ENCODE results near the gene MIPEP. TPM values are rescaled to one million over a fixed set of nuclear protein-coding genes. Genes with fewer than 3 reads are reported as not detected.
"Not testable (repeated sequence)": the region's sequence is repeated elsewhere in the genome, so short reads cannot be mapped to it uniquely, and the experiment has no call there.

MIPEP gene
- total RNA-seq, 2 donors from 2014 or later = 7.5 to 9.2 TPM

DNA sequence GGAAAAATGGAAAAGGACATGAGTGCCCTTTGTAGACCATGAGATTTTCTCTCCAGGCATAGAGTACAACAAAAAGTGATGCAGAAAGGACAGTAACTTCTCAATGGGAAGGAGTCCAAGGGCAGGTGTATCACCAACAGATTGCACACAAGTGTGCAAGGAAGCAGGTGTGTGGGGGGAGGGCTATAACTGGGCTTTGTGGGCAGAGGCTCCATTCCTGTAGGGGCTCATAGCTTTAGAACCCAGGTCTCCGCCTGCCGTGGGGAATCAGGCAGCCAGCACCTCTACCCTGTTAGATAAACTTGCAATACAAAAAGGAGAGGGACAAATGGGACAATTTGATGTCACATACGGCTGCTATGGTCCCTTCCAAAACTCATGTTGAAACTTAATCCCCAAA is 119.8 kb downstream of the MIPEP start:
- Mint-ChIP-seq H3K36me3 (ENCODE audit: low read depth) (peaks cover 2% of the 10 kb centered on the region), H3K27ac (no peak overlapping the region), H3K4me3 (no peak overlapping the region), H3K4me1 (peaks cover 15% of the 10 kb centered on the region), H3K27me3 (no peaks in the 10 kb centered on the region)
- no peaks in the 10 kb centered on the region for H3K9me3 ChIP-seq (ENCODE audit: control insufficient read depth, low read length, poor library complexity, severe bottlenecking)
- ATAC-seq (no peak), DNase-seq (no peak)

DNA sequence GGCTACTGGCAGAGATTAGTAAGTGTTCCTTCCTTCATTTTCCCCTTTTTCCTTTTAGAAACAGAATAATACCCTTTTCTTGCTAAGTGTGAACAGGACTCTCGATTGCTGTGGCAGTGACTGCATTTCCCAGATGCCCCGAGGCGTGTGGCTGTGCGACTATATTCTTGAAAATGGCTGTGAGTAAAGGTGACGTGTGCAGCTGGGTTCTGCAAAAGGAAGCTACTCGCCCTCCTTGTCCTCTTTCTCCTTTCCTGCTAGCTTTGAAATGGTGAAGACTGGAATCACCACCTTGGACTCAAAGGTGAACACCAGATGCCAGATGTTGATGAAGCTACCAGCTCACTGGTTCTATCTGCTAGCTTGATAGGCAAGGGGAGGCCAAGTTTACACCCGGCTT is 121.4 kb downstream of the MIPEP start:
- ATAC-seq (no peak), DNase-seq (no peak)
- Mint-ChIP-seq H3K36me3 (ENCODE audit: low read depth) (no peaks in the 10 kb centered on the region), H3K4me1 (peaks cover 12% of the 10 kb centered on the region), H3K27ac (no peak overlapping the region), H3K4me3 (no peak overlapping the region), H3K27me3 (no peaks in the 10 kb centered on the region)
- H3K9me3 ChIP-seq (ENCODE audit: control insufficient read depth, low read length, poor library complexity, severe bottlenecking) = no peaks in the 10 kb centered on the region

DNA sequence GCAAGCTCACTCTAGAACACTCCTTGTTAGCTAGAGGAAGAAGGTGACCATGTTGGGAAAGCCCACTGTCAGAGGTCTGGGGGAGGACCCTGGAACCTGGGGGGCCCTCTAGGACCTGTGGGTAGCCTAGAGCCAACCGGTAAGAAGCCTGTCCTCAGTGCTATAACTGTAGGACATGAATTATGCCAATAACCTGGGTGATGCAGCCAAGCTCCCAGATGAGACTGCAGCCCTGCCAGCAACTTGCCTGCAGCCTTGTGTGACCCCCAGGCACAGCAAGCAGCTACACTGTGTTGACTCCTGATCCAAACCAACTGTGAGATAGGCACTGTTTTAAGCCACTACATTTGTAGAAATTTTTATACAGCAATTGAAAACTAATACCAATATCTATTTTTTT is 122.3 kb downstream of the MIPEP start:
- Mint-ChIP-seq H3K4me1 (peaks cover 12% of the 10 kb centered on the region), H3K27ac (no peak overlapping the region), H3K36me3 (ENCODE audit: low read depth) (no peaks in the 10 kb centered on the region), H3K27me3 (no peaks in the 10 kb centered on the region), H3K4me3 (no peak overlapping the region)
- DNase-seq = no peak
- H3K9me3 ChIP-seq (ENCODE audit: control insufficient read depth, low read length, poor library complexity, severe bottlenecking) = no peaks in the 10 kb centered on the region
- ATAC-seq = no peak

GRCh38 chr13:23766283-23766682 is 122.9 kb downstream of the MIPEP start:
- DNase-seq = no peak
- H3K4me3 Mint-ChIP-seq = no peak overlapping the region
- H3K36me3 Mint-ChIP-seq (ENCODE audit: low read depth) = no peaks in the 10 kb centered on the region
- no peak overlapping the region for H3K27ac Mint-ChIP-seq
- H3K27me3 Mint-ChIP-seq = no peaks in the 10 kb centered on the region
- no peaks in the 10 kb centered on the region for H3K9me3 ChIP-seq (ENCODE audit: control insufficient read depth, low read length, poor library complexity, severe bottlenecking)
- no peak for ATAC-seq
- peaks cover 10% of the 10 kb centered on the region for H3K4me1 Mint-ChIP-seq

- DNase-seq = no peak
- ATAC-seq = no peak
- Mint-ChIP-seq H3K36me3 (ENCODE audit: low read depth) (no peaks in the 10 kb centered on the region), H3K4me3 (no peak overlapping the region), H3K27ac (no peak overlapping the region), H3K27me3 (no peaks in the 10 kb centered on the region), H3K4me1 (peaks cover 7% of the 10 kb centered on the region)
- no peaks in the 10 kb centered on the region for H3K9me3 ChIP-seq (ENCODE audit: control insufficient read depth, low read length, poor library complexity, severe bottlenecking)
Observed at GRCh38 chr13:23765531-23765930, 123.7 kb downstream of the MIPEP start.

- H3K27me3 Mint-ChIP-seq = no peaks in the 10 kb centered on the region
- peaks cover under 1% of the 10 kb centered on the region for H3K4me1 Mint-ChIP-seq
- no peaks in the 10 kb centered on the region for H3K36me3 Mint-ChIP-seq (ENCODE audit: low read depth)
- H3K9me3 ChIP-seq (ENCODE audit: control insufficient read depth, low read length, poor library complexity, severe bottlenecking) = no peaks in the 10 kb centered on the region
- DNase-seq = no peak
- no peak overlapping the region for H3K4me3 Mint-ChIP-seq
- no peak for ATAC-seq
- no peak overlapping the region for H3K27ac Mint-ChIP-seq
Observed at GRCh38 chr13:23763318-23763717, 125.9 kb downstream of the MIPEP start.

DNA sequence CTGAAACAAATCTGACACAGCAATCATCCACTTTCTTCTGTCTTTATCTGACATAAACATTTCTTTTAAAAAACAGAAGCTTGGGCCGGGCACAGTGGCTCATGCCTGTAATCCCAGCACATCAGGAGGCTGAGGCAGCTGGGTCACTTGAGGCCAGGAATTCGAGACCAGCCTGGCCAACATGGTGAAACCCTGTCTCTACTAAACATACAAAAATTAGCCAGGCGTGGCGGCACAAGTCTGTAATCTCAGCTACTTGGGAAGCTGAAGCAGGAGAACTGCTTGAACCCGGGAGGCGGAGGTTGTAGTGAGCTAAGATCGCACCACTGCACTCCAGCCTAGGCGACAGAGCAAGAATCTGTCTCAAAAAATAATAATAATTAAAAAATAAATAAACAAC is 127.4 kb downstream of the MIPEP start:
- not testable (repeated sequence) for H3K4me1 Mint-ChIP-seq; H3K4me3 Mint-ChIP-seq; H3K36me3 Mint-ChIP-seq (ENCODE audit: low read depth); H3K9me3 ChIP-seq (ENCODE audit: control insufficient read depth, low read length, poor library complexity, severe bottlenecking); ATAC-seq; H3K27me3 Mint-ChIP-seq; DNase-seq; H3K27ac Mint-ChIP-seq

DNA sequence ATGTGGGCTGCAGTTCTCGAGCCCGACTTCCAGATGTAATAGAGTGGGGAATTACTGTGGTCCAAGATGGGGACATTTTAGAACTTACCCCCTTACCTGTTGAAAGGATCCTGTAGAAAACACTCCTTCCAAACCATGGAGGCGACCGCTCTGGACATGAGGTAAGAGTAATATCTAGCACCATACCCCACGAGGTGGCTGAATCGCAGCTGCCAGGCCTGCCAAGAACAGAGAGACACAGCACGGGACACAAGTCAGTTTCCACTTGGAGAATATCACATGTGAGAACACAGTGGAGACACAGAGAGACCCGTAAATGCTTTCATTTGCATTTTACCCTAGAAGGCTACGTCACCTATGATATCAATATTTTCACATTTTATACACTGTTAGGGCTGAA is 129.2 kb downstream of the MIPEP start:
- no peak for DNase-seq
- H3K27me3 Mint-ChIP-seq = no peaks in the 10 kb centered on the region
- no peaks in the 10 kb centered on the region for H3K36me3 Mint-ChIP-seq (ENCODE audit: low read depth)
- H3K27ac Mint-ChIP-seq = no peak overlapping the region
- peaks cover 2% of the 10 kb centered on the region for H3K4me1 Mint-ChIP-seq
- no peaks in the 10 kb centered on the region for H3K9me3 ChIP-seq (ENCODE audit: control insufficient read depth, low read length, poor library complexity, severe bottlenecking)
- H3K4me3 Mint-ChIP-seq = no peak overlapping the region
- no peak for ATAC-seq

DNA sequence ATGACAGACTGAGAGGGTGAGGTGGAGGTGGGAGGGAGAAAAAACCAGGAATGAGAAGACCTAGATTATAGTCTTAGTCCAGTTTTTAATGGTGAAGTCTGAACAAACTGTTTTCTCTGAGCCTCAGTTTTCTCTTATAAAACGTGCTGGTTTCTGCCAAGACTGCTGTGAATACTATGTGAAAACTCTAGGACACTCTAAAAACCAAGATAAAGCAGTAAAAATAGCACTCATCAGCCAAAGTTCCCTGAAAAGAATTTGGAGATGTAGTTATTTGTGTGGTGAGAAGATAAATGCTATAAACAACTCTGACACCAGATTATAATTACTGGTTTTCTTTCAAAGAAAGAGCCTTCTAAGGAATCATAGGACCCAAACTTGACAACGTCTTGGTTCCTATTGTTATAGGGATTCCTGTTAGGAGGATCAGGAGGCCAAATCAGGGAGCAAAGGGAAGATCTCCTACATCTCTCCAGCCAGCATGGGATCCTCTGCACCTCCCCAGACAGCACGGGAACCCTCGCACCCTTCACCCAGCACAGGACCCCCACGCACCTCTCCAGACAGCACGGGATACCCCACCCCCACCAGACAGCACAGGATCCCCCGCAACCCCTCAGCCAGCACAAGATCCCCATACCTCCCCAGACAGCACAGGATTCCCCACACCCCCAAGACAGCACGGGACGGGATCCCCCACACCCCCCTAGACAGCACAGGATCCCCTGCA is 130.2 kb downstream of the MIPEP start:
- peaks cover 6% of the 10 kb centered on the region for H3K4me1 Mint-ChIP-seq
- no peak for ATAC-seq
- H3K27ac Mint-ChIP-seq = no peak overlapping the region
- H3K36me3 Mint-ChIP-seq (ENCODE audit: low read depth) = peaks cover 4% of the 10 kb centered on the region
- H3K4me3 Mint-ChIP-seq = no peak overlapping the region
- DNase-seq = no peak
- H3K9me3 ChIP-seq (ENCODE audit: control insufficient read depth, low read length, poor library complexity, severe bottlenecking) = no peaks in the 10 kb centered on the region
- no peaks in the 10 kb centered on the region for H3K27me3 Mint-ChIP-seq

GRCh38 chr13:23754997-23755396 is 134.2 kb downstream of the MIPEP start:
- no peaks in the 10 kb centered on the region for H3K27me3 Mint-ChIP-seq
- H3K4me3 Mint-ChIP-seq = peak overlapping the region; percentile 66
- DNase-seq (no peak), ATAC-seq (no peak)
- H3K36me3 Mint-ChIP-seq (ENCODE audit: low read depth) = peaks cover 4% of the 10 kb centered on the region
- H3K27ac Mint-ChIP-seq = peak overlapping the region; percentile 81
- H3K4me1 Mint-ChIP-seq = peaks cover 20% of the 10 kb centered on the region
- H3K9me3 ChIP-seq (ENCODE audit: control insufficient read depth, low read length, poor library complexity, severe bottlenecking) = no peaks in the 10 kb centered on the region

GRCh38 chr13:23754506-23754905 is 134.7 kb downstream of the MIPEP start:
- peak in 2 of 3 donors; percentile 11 to 16 for DNase-seq
- Mint-ChIP-seq H3K27ac (peak overlapping the region; percentile 81), H3K36me3 (ENCODE audit: low read depth) (peaks cover 4% of the 10 kb centered on the region), H3K4me1 (peaks cover 21% of the 10 kb centered on the region), H3K4me3 (peak overlapping the region; percentile 66), H3K27me3 (no peaks in the 10 kb centered on the region)
- H3K9me3 ChIP-seq (ENCODE audit: control insufficient read depth, low read length, poor library complexity, severe bottlenecking) = no peaks in the 10 kb centered on the region
- peak; percentile 92 for ATAC-seq

DNA sequence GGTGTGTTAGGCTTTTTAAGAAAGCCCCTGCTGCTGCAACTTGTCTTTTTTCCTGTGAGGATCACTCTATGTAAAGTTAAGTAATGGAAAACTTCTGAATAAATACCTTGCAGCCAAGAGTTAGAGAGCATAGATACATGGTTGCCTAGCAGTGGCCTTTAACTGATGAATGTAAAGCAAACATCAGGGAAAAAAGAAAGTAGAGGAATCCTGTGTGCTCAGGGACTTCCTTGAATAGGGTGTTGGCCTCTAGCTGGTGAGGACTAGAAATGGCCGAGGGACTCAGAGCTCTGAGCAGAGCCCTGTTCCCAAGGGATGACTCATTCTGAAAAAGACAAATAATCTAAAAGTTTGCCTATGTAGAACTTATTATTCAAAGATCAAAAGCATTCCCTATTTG is 135.7 kb downstream of the MIPEP start:
- no peak for ATAC-seq
- Mint-ChIP-seq H3K27ac (peak overlapping the region; percentile 81), H3K4me3 (no peak overlapping the region), H3K36me3 (ENCODE audit: low read depth) (peaks cover 4% of the 10 kb centered on the region), H3K4me1 (peaks cover 21% of the 10 kb centered on the region), H3K27me3 (no peaks in the 10 kb centered on the region)
- no peak for DNase-seq
- no peaks in the 10 kb centered on the region for H3K9me3 ChIP-seq (ENCODE audit: control insufficient read depth, low read length, poor library complexity, severe bottlenecking)

GRCh38 chr13:23752111-23753001 is 136.8 kb downstream of the MIPEP start:
- Mint-ChIP-seq H3K4me3 (peak overlapping the region; percentile 49), H3K36me3 (ENCODE audit: low read depth) (peaks cover 4% of the 10 kb centered on the region), H3K27ac (peak overlapping the region; percentile 81), H3K4me1 (peaks cover 21% of the 10 kb centered on the region), H3K27me3 (no peaks in the 10 kb centered on the region)
- ATAC-seq = no peak
- no peak for DNase-seq
- H3K9me3 ChIP-seq (ENCODE audit: control insufficient read depth, low read length, poor library complexity, severe bottlenecking) = no peaks in the 10 kb centered on the region

Data from T-helper 17 cell (primary cell).